NCI-H345 treated with DMSO at 0.1 percent for 48 hours (cell line): ENCODE measurements around the gene CAMTA2.
"Not testable (repeated sequence)": the region's sequence is repeated elsewhere in the genome, so short reads cannot be mapped to it uniquely, and the experiment has no call there.

Experiments
- DNase-seq: peaks from one replicate; lab custom pipeline; 2025; ENCODE audit not compliant: unreplicated experiment; lab: John Stamatoyannopoulos, UW

CAMTA2 gene

DNA sequence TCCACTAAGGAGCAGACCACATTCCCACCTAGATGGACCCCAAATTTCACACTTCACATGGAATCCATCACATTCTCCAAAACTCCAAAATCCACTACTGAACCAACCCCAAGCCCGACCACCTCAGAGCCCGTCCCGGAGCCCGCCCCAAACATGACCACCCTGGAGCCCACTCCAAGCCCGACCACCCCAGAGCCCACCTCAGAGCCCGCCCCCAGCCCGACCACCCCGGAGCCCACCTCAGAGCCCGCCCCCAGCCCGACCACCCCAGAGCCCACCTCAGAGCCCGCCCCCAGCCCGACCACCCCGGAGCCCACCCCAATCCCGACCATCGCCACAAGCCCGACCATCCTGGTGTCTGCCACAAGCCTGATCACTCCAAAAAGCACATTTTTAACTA is 53.8 kb downstream of the CAMTA2 start:
- DNase-seq, result no peak

DNA sequence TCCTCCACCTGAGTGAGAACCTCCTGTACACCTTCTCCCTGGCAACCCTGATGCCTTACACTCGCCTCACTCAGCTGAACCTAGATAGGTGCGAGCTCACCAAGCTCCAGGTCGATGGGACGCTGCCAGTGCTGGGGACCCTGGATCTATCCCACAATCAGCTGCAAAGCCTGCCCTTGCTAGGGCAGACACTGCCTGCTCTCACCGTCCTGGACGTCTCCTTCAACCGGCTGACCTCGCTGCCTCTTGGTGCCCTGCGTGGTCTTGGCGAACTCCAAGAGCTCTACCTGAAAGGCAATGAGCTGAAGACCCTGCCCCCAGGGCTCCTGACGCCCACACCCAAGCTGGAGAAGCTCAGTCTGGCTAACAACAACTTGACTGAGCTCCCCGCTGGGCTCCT is 54.7 kb downstream of the CAMTA2 start:
- DNase-seq, result no peak

DNA sequence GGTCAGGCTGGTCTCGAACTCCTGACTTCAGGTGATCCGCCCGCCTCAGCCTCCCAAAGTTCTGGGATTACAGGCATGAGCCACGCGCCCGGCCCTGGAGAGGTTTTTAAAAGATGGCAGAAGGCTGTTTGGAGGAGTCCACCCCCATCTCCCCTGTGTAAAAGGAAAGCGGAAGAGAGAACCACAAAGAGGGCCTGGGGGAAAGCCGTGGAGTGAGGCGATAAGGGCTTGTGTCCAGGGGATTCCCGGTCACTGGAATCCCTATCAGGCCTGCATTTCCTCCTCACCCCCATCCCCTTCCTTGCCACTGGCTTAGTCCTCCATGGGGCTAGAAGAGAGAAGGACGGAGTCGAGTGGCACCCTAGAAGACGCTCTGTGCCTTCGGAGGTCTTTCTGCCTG is 55.5 kb downstream of the CAMTA2 start, which contains the start of gene GP1BA:
Gene GP1BA (plus strand): TSS at position 315 of the 400 bp plus-strand sequence. CDS start 328 bp downstream, outside the sequence.
- DNase-seq, result no peak

DNA sequence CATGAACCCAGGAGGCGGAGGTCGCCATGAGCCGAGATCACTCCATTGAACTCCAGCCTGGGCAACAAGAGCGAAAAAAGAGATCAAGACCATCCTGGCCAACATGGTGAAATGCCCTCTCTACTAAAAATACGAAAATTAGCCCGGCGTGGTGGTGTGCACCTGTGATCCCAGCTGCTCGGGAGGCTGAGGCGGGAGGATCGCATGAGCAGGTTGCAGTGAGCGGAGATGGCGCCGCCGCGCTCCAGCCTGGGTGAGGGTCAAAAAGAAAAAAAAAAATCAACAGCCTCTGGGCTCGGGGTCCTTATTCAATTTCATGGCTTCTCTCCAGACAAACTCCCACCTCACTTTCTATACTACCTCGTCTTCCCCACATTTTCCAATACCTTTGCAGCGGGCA is 58.6 kb downstream of the CAMTA2 start:
- DNase-seq, result no peak

DNA sequence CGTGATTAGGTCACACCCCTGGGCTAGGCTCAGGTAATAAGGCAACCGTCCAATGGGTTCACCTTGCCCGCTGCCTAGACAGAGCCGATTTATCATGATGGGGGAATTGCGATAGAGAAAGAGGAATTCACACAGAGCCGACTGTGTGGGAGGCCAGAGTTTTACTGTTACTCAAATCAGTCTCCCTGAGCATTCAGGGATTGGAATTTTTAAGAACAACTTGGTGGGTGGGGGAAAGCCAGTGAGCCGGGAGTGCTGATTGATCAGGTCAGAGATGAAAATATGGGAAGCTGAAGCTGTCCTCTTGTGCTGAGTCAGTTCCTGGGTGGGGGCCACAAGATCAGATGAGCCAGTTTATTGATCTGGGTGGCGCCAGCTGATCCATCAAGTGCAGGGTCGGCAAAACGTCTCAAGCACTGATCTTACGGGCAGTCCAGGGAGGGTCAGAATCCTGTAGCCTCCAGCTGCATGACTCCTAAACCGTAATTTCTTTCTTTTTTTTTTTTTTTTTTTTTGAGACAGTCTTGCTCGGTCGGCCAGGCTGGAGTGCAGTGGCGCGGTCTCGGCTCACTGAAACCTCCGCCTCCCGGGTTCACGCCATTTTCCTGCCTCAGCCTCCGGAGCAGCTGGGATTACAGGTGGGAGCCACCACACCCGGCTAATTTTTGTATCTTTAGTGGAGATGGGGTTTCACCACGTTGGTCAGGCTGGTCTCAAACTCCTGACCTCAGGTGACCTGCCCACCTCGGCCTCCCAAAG is 60.7 kb downstream of the CAMTA2 start:
- DNase-seq, result not testable (repeated sequence)

DNA sequence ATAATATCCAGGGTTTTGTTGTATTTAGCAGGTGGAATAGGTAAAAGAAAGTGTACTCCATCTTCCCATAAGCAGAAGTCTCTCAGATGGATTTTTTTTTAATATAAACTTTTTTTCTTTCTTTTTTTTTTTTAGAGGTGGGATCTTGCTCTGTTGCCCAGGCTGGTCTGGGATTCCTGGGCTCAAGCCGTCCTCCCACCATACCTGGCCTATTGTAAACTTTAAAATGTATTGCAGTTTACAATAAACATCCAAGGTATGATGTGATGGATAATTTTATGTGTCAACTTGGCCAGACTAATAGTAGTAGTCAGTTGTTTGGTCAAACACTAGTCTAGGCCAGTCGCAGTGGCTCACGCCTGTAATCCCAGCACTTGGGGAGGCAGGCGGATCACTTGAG is 66.2 kb downstream of the CAMTA2 start:
- no peak for DNase-seq

DNA sequence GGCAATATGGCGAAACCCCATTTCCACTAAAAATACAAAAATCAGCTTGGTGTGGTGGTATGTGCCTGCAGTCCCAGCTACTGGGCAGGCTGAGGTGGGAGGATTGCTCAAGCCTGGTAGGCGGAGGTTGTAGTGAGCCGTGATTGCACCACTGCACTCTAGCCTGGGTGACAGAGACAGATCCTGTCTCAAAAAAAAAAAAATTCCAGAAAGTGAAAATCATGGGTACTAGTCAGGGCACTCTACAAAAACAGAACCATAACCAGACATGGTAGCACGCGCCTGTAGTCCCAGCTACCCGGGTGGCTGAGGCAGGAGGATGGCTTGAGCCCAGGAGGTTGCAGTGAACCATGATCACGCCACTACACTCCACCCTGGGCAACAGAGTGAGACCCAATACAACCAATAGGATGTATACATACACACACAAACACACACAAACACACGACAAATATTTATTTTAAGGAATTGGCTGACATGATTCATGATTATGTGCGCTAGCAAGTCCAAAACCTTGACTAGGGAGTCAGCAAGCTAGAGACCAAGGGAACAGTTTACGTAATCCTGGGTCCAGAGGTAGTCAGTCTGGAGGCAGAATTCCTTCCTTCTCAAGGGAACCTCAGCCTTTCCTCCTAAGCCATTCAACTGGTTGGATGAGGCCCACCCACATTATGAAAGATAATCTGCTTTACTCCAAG is 67.0 kb downstream of the CAMTA2 start:
- no peak for DNase-seq

DNA sequence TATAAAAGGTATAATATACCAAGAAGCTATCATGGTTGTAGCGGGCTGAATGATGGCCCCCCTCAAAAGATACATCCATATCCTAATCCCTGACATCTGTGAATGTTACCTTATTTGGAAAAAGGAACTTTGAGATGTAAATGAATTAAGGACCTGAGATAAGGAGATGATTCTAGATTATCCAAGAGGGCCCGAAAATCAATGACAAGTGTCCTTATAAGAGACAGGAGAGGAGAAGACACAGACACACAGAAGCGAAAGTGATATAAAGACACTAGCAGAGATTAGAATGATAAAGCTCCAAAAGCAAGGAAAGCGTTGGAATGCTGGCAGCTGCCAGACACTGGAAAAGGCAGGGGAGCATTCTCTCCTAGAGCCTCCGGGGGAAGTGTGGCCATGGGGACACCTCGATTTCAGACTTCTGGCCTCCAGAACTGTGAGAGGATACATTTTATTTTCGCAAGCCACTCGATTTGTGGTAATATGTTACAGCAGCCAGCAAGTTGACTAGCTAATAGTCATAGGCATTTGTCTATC is 67.9 kb downstream of the CAMTA2 start:
- DNase-seq, result no peak
